ENCODE data around the gene PRAC1.

DNA sequence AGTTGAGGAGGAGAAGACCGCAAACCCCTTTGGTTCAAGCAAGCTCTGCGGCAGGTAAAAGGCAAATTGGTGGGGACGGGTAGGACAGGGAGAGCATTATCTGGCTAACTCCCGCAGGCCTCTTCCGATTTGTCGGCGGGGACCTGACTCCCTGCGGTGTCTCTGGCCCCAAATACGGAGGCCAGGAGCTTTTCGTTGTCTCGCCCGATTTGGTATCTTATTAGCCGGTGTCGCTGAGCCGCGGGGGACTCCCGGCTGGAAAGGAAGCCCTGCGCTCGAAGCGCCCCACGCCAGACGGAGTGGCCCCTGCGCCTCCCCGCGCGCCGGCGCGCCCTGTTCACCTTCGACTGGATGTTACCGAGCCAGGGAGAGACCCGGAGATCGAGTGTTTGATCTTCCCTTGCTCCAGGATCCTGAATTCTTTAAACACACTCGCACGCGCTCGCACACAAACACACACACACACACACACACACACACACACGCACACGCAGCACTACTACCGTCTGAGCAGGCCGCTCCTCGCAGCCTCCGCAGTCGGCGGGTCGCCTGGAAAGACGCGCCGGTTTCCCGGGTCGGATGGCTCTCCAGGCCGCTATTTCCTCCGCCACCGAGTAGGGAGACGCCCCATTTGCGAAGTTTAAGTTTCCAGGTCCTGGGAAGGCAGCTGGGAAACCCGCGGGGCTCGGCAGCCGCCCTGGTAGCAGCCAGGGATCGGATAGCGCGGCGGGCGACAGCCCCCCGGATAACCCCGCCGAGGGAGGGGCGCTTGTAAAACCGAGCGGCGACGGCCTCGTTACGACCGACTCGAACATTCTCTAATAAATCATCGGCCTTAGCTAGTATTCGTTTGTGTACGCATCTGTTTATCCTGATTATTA lies 3.3 kb downstream of the PRAC1 start:
- TF ChIP-seq, protein P1, sequence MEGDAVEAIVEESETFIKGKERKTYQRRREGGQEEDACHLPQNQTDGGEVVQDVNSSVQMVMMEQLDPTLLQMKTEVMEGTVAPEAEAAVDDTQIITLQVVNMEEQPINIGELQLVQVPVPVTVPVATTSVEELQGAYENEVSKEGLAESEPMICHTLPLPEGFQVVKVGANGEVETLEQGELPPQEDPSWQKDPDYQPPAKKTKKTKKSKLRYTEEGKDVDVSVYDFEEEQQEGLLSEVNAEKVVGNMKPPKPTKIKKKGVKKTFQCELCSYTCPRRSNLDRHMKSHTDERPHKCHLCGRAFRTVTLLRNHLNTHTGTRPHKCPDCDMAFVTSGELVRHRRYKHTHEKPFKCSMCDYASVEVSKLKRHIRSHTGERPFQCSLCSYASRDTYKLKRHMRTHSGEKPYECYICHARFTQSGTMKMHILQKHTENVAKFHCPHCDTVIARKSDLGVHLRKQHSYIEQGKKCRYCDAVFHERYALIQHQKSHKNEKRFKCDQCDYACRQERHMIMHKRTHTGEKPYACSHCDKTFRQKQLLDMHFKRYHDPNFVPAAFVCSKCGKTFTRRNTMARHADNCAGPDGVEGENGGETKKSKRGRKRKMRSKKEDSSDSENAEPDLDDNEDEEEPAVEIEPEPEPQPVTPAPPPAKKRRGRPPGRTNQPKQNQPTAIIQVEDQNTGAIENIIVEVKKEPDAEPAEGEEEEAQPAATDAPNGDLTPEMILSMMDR (IDR thresholded peaks at IDR 0.05; ENCODE audit: insufficient read depth, low read length, poor library complexity, severe bottlenecking) = no peak
- TF ChIP-seq EZH2phosphoT487 (conservative IDR thresholded peaks at IDR 0.05; ENCODE audit: low read length) = no peak
